GM21529 (cell line): ENCODE data around the gene BPIFA2.
"Not testable (repeated sequence)": the region's sequence is repeated elsewhere in the genome, so short reads cannot be mapped to it uniquely, and the experiment has no call there.

ENCODE experiments used
- ATAC-seq: cut with Tn5 transposase; IDR thresholded peaks from one replicate; pipeline ENCODE4 v1.9.1; 2021; ENCODE audit not compliant: unreplicated experiment

The BPIFA2 gene

GRCh38 chr20:33160681-33161080, 7.3 kb upstream of the BPIFA2 start:
- ATAC-seq: no peak

DNA sequence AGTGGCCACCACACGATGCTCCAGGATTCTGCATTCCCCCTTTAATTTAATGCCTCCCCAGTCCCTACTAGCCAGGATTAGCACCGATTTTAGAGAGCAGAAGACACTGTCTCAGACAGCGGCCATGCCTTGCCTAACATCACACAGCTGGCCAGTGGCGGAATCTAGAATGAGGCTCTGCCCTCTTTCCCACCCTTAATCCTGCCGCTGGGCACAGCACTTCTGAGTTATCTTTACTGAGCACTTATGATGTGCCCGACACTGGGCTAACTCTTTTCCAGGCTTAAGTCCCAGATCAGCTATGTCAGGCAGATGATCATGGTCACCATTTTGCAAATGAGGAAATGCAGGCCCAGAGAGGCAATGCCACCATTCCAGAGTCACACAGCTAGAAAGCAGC, 5.6 kb upstream of the BPIFA2 start:
- ATAC-seq: no peak

- no peak for ATAC-seq
These were observed 5.2 kb upstream of the BPIFA2 start for GRCh38 chr20:33162753-33163152.

DNA sequence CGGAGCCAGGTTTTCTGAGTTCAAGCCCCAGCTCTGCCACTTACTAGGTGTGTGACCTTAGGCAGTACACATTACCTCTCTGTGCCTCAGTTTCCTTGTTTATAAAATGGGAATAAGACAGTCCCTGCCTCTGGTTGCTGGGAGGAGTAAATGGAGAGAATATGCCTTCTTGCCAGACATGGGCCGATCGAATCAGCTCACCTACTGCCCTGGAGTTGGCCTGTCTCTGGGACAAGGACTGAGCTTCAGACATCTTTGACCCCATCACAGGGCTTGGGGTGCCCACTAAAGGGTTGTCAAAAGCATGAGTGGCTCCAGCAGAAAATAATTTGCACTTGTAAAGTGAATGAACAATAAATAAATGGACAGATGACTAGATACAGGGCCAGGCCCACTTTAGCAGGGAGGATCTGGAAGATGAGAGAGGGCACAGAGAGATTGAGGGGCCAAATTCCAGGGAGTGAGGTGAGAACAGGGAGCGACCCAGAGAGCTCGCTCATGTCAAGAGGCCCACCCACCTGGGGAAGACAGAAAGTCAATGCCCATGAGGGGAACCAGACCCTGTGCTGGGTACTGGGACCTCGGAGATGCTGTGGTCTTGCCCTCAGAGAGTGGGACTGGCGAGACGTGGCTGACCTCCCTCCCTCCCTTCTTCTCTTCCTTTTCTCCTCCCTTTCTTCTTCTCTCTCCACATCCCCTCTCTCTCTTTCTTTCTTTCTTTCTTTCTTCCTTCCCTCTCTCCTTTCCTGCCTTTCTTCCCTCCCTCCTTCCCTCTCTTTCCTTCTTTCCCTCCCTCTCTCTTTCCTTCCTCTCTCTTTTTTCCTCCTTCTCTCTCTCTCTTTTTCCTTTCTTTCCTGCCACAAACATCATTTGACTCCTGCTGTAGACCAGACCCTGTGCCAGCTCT, 3.9 kb upstream of the BPIFA2 start:
- no peak for ATAC-seq

DNA sequence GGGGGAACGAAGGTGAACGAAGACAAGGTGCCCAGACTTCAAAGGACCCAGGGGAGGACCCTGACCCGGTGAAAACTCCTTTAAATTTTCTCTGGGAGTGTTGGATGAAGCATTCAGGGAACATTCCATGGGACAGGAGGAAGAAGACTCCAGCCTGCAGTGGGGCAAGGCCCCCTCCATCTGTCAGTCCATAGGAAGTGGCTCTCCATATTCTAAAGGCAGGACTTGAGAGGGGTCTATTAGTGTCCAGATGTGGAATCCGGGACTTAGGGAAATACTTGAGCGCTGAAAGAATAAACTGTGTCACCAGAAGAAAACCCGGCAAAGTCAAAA, 3.2 kb upstream of the BPIFA2 start:
- ATAC-seq: no peak

DNA sequence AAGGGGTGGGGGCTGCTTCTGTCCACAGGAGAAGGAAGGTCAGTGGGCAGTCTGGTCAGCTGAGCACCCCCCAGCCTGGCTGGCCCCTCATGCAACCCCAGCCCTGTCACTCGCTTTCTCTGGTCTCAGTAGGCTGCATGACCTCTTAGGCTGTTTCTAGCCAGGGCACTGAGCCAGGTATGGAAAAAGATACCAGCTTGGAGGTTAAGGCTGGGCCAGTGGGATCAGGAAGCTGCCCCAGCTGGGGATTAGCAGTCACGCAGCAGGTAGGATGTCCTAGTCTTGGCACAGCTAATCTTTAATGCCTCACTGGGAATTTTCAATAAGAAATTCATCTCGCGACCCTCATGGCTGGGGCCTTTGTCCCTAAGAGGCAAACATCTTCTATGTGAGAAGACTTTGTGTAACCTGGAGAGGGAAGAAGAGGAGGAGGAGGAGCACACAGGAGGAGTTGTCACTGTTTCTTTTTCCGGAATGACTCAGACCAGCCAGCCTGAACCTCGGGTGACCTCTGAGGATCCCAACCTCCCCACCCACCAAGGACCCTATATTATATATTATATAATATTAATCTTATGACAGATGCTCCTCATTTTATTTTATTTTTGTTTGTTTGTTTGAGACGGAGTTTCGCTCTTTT, 2.4 kb upstream of the BPIFA2 start:
- ATAC-seq: no peak

- ATAC-seq: no peak
These were observed 1.3 kb upstream of the BPIFA2 start for GRCh38 chr20:33166533-33167113.

DNA sequence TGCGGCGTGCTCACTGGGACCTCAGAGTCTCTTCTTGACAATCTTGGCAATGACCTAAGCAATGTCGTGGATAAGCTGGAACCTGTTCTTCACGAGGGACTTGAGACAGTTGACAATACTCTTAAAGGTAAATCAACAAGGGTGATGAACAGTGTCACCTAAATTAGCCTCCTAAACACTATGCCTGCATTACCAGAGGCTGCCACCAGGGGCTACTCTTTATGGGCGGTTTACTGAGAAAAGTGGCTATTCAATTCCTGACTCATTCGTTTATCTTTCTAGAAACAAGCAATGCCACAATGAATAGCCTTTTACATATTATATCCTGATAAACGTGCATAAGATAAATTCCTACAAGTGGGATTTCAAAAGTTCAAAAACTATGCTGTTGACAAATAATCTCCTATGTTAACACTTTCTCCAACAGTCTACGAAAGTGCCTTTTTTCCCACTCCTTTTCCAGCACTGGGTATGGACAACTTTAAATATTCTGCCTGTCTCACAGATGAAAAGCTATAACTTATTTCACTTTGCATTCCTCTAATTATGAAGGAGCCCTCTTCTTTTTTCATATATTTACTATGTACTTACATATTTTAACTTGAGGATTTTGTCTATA, 1.3 kb downstream of the BPIFA2 start:
- ATAC-seq: no peak

GRCh38 chr20:33172781-33173180, 4.8 kb downstream of the BPIFA2 start:
- ATAC-seq: no peak

GRCh38 chr20:33175123-33175522, 7.2 kb downstream of the BPIFA2 start:
- ATAC-seq: no peak

- no peak for ATAC-seq
These were observed 8.1 kb downstream of the BPIFA2 start for GRCh38 chr20:33176101-33176500.

DNA sequence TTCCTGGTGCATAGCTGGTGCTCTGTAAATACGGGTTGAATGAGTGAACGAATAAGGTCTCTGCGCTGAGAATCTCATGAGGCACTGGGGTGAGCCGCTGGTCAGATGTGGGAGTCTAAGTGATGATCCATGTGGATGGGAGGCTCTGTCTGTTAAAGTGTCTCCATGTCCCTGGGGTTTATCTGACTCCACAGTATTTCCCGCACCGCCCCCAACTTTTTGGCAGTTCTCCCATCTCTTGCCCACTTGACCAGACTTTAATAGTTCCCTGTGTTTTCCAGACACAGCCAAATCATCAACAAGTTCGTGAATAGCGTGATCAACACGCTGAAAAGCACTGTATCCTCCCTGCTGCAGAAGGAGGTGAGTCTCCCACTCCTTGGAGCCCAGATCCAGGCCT, 9.9 kb downstream of the BPIFA2 start:
- ATAC-seq: no peak

DNA sequence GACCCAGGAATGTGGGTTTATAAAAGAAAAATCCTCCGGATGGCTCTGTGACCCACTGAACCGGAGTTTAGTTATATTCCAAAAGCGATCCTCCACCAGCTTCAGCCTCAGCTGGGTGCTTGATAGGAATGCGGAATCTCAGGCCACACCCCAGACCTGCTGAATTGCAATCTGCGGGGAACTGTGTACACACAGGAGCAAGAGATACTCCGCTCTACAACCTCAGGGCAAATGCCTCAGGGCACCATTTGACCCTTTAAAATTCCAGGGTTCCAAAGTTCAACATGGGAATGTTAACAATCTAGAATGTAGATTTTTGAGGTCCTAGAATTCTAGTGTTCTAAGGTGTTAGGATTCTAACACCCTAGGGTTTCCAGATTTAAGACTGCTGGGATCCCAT, 10.8 kb downstream of the BPIFA2 start:
- no peak for ATAC-seq

DNA sequence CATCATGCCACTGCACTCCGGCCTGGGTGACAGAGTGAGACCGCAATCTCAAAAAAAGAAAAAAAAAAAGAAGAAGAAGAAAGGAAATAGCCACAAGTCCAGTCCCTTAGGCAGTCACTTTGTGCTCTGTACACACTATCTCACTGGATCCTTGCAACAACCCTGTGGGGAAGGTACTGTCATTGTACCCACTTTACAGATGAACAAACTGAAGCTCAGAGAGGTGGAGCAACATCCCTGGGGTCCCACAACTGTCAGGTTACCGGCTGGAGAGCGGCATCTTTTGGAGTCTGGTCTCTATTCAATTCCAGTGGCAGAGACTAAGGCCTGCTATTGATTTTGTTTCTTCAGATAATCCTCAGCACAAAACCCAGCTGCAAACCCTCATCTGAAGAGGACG, 12.2 kb downstream of the BPIFA2 start:
- ATAC-seq: no peak

DNA sequence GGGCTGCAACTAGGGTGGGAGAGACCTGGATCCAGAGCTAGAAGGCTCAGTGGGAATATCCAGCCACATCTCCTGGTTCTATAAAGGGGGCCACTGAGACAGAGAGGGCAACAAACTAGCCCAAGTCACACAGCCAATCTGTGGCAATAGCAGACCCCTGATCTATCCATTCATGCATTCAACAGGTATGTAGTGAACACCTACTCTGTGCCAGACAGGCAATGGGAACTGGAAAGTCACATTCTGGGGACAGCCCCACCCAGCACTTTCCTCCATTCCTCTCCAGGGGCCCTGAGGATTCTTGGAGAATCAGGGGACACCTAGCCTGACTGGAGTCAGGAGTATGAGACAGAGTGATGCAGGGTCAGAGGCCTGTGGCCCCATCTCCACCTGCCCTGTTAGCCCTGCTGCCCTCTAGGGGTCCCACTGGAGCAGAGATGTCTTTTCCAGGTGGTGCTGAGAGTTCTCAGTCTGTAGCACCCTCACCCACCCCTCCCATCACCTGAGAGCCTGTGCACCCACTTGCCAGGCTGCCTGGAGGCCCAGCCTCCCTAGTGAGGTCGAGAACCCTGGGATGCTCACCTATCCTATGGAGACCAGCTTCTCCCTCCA, 13.6 kb downstream of the BPIFA2 start:
- no peak for ATAC-seq

- ATAC-seq: no peak
These were observed 15.4 kb downstream of the BPIFA2 start for GRCh38 chr20:33183312-33183711.

- not testable (repeated sequence) for ATAC-seq
These were observed 17.2 kb downstream of the BPIFA2 start for GRCh38 chr20:33185031-33185590.

DNA sequence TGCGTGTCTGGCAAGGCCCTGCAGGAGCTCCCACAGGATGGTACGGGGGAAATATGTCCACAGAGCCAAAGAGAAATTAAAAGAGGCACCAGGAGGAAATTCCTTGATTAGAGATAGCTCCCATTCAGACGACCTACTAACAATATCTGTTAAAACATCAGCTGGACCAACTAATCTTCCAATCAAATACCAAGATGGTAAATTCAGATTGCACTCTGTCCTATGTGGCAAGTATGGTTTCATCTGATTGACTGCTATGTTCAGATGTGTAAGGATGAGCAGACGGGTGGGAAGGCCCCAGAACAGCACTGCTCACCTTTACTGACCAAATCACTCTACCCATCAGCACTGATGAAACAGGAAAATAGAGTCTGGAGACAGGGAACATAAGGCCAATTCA, 19.5 kb downstream of the BPIFA2 start:
- ATAC-seq: no peak

DNA sequence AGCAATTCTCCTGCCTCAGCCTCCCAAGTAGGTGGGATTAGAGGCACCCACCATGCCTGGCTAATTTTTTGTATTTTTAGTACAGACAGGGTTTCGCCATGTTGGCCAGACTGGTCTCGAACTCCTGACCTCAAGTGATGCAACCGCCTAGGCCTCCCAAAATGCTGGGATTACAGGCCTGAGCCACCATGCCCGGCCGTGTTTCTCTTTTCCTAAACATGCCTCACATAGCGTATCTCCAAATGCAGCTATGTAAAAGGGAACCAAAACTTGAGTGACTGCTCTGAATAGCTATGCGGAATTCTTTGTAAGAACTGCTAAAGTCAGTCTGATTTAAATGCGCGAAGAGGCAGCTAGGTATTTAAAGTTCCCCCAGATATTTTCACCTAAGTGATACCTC, 20.5 kb downstream of the BPIFA2 start:
- no peak for ATAC-seq

DNA sequence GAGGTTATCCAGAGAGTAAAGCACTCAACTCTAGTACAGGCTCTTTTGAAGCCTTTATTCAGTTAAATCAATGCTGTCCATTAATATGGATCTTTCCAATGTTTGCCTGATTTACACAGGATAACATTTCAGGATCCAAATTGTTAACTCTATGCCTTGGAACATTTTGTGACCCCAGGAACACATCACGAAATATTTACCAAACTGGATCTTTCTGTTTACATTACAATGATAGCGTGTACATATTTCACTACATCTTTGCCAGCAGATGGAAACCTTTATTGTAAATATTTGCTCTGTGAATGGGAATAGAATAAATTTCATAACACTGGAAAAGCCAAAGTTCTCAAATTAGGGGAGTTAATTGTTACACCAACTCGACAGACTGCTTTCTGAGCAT, 23.5 kb downstream of the BPIFA2 start:
- ATAC-seq: no peak

DNA sequence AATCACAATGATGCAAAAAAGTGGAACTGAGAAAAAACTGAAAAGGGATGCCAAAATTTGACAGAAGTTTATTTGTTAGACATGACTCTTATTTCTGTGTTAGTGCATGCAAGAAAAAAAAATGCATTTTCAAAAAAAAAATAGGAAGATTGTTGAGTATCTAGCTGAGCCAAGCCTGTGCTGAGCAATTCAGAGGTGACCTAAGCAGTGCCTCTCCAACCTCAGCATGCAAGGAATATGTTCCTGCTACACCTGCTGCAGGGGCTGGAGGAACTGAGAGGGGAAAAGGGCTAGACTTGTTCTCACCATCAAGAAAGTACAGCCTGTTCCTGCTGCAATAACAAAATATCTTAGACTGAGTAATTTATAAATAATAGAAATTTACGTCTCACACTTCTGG, 24.0 kb downstream of the BPIFA2 start:
- no peak for ATAC-seq
